ENCODE data around the gene DUSP6. TPM values are rescaled to one million over a fixed set of nuclear protein-coding genes. Genes with fewer than 3 reads are reported as not detected.

The DUSP6 gene
- total and polyA plus RNA-seq, 2 of the 13 experiments (the other 11 are each of a cell fraction or from before 2014, with no cell fraction given), result 40.9 to 161 TPM

DNA sequence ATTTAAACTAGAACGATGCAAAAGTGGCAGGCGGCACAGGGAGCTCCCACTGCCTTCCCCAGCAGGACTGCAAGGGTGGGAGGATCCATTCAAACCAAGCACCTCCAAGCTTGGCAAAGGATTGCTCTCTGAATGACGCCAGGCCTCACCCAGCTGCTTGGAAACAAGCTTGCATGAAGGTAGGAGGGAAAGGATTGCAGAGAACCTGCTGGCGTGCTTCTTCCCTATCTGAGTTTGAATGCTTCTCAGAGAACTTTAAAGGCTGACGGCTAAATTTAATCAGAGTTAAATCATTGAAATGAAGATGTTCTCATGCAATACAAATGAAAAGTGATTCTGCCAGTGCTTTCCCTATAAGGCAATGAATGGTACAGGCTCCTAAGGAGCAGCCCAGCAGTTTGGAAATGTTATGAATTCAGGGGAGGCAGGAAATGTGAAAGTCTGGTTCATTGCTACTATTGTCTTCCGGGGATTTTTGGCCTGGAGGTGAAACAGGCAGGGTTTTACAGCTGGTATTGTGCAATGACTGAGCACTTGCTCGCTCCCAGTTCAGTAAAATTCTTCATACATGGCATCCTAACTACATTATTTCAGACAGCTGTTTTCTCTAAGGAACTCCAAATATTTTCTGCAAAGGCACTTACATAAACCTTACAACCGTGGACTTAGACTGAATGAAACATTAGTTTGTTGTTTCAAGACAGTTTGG, 31.9 kb upstream of the DUSP6 start (continued):
- TF ChIP-seq CSRNP2 (CRISPR knock-in tag; conservative IDR thresholded peaks at IDR 0.05; ENCODE audit: low read depth), result no peak
- TF ChIP-seq, protein P1, sequence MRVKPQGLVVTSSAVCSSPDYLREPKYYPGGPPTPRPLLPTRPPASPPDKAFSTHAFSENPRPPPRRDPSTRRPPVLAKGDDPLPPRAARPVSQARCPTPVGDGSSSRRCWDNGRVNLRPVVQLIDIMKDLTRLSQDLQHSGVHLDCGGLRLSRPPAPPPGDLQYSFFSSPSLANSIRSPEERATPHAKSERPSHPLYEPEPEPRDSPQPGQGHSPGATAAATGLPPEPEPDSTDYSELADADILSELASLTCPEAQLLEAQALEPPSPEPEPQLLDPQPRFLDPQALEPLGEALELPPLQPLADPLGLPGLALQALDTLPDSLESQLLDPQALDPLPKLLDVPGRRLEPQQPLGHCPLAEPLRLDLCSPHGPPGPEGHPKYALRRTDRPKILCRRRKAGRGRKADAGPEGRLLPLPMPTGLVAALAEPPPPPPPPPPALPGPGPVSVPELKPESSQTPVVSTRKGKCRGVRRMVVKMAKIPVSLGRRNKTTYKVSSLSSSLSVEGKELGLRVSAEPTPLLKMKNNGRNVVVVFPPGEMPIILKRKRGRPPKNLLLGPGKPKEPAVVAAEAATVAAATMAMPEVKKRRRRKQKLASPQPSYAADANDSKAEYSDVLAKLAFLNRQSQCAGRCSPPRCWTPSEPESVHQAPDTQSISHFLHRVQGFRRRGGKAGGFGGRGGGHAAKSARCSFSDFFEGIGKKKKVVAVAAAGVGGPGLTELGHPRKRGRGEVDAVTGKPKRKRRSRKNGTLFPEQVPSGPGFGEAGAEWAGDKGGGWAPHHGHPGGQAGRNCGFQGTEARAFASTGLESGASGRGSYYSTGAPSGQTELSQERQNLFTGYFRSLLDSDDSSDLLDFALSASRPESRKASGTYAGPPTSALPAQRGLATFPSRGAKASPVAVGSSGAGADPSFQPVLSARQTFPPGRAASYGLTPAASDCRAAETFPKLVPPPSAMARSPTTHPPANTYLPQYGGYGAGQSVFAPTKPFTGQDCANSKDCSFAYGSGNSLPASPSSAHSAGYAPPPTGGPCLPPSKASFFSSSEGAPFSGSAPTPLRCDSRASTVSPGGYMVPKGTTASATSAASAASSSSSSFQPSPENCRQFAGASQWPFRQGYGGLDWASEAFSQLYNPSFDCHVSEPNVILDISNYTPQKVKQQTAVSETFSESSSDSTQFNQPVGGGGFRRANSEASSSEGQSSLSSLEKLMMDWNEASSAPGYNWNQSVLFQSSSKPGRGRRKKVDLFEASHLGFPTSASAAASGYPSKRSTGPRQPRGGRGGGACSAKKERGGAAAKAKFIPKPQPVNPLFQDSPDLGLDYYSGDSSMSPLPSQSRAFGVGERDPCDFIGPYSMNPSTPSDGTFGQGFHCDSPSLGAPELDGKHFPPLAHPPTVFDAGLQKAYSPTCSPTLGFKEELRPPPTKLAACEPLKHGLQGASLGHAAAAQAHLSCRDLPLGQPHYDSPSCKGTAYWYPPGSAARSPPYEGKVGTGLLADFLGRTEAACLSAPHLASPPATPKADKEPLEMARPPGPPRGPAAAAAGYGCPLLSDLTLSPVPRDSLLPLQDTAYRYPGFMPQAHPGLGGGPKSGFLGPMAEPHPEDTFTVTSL (CRISPR knock-in tag; IDR thresholded peaks at IDR 0.05; ENCODE audit: borderline replicate concordance), result peak; percentile 16; the same call in 1 of the 2 replicates
- no peak for TF ChIP-seq ZNF260 (CRISPR knock-in tag; IDR thresholded peaks at IDR 0.05; ENCODE audit: borderline replicate concordance, low read depth)
- TF ChIP-seq ISL2 (CRISPR knock-in tag; IDR thresholded peaks at IDR 0.05), result peak; percentile 35; the same call in 1 of the 2 replicates
- TF ChIP-seq ZNF441 (CRISPR knock-in tag; IDR thresholded peaks at IDR 0.05; ENCODE audit: borderline replicate concordance), result no peak
- no peak for TF ChIP-seq AGO1 (IDR thresholded peaks at IDR 0.05; ENCODE audit: low read depth, low read length, poor library complexity, severe bottlenecking)
- no peak for TF ChIP-seq ZNF513 (CRISPR knock-in tag; conservative IDR thresholded peaks at IDR 0.05)
- TF ChIP-seq RFX1 (IDR thresholded peaks at IDR 0.05), result no peak
- TF ChIP-seq PBX2 (CRISPR knock-in tag; IDR thresholded peaks at IDR 0.05), result no peak
- TF ChIP-seq HMG20A (CRISPR knock-in tag; IDR thresholded peaks at IDR 0.05; ENCODE audit: borderline replicate concordance), result no peak
- TF ChIP-seq ZNF891 (CRISPR knock-in tag; IDR thresholded peaks at IDR 0.05), result no peak
- peak; percentile 97 for TF ChIP-seq CEBPB (IDR thresholded peaks at IDR 0.05; ENCODE audit: borderline replicate concordance, low read depth, low read length)
- TF ChIP-seq NAIF1 (CRISPR knock-in tag; IDR thresholded peaks at IDR 0.05; ENCODE audit: borderline replicate concordance), result no peak
- no peak for TF ChIP-seq NCOA1 (CRISPR knock-in tag; IDR thresholded peaks at IDR 0.05)
- no peak for TF ChIP-seq RFXAP (CRISPR knock-in tag; IDR thresholded peaks at IDR 0.05; ENCODE audit: borderline replicate concordance)
- TF ChIP-seq SP2 (CRISPR knock-in tag; IDR thresholded peaks at IDR 0.05), result no peak
- no peak for TF ChIP-seq ZNF784 (CRISPR knock-in tag; IDR thresholded peaks at IDR 0.05; ENCODE audit: borderline replicate concordance)
- no peak for TF ChIP-seq KLF13 (CRISPR knock-in tag; IDR thresholded peaks at IDR 0.05)
